HEK293 (cell line): ENCODE measurements around the gene CRYBB3.

ENCODE experiments used
- CTCF ChIA-PET: fragments of 350-600 bp; formaldehyde crosslinking; extraction: SDS; loops from one replicate; lab custom pipeline; 2021; ENCODE audit warnings: antibody characterized with exemption; lab: Yijun Ruan, JAX
- POLR2A ChIA-PET: fragments of 300-600 bp; formaldehyde crosslinking; extraction: SDS; loops from one replicate; lab custom pipeline; 2020; ENCODE audit warnings: antibody characterized with exemption, inconsistent platforms; lab: Yijun Ruan, JAX
- H3K27ac ChIP-seq: fragments of 200-500 bp; sonication (Bioruptor generic); 2 replicates; pipeline ENCODE4 v1.5.1; 2014; ENCODE audit warnings: low read depth, low read length, control low read depth, inconsistent platforms; ENCODE audit errors: extremely low read depth
- H3K36me3 ChIP-seq, 2 experiments: fragments of 200-500 bp in 1 of 2; sonication (Bioruptor generic) in 1 of 2; 1 replicate in 1 of 2; 2 replicates in 1 of 2; pipeline ENCODE4 v1.5.1; 2014 to 2017; ENCODE audit warnings: inconsistent platforms in 2 of 2, low read length in 2 of 2; ENCODE audit not compliant: control insufficient read depth in 2 of 2, insufficient read depth in 1 of 2
- H3K4me1 ChIP-seq: fragments of 200-500 bp; sonication (Bioruptor generic); 2 replicates; pipeline ENCODE4 v1.5.1; 2014; ENCODE audit warnings: mild to moderate bottlenecking, low read length, inconsistent platforms; ENCODE audit not compliant: control insufficient read depth, insufficient read depth
- H3K4me3 ChIP-seq: 2 replicates; pipeline ENCODE4 v1.5.1; 2011; ENCODE audit warnings: low read depth, mild to moderate bottlenecking, control low read depth, low read length, moderate library complexity
- H3K9me3 ChIP-seq: fragments of 200-500 bp; sonication (Bioruptor generic); 2 replicates; pipeline ENCODE4 v1.5.1; 2014; ENCODE audit warnings: low read depth, low read length, inconsistent platforms; ENCODE audit not compliant: control insufficient read depth, insufficient read depth
- MEIS1 ChIP-seq: sonication (generic); formaldehyde crosslinking; IDR thresholded peaks from 2 replicates; pipeline ENCODE4 v1.8.1; 2022; ENCODE audit warnings: missing genetic modification reagents, mild to moderate bottlenecking, borderline replicate concordance
- PRDM6 ChIP-seq: fragments of 450-650 bp; formaldehyde crosslinking; IDR thresholded peaks from 2 replicates; pipeline ENCODE4 v1.5.1; 2017; ENCODE audit warnings: missing biosample characterization, missing genetic modification characterization
- SALL2 ChIP-seq: fragments of 450-650 bp; formaldehyde crosslinking; IDR thresholded peaks from 2 replicates; pipeline ENCODE4 v1.5.0; 2017; ENCODE audit warnings: missing biosample characterization, mild to moderate bottlenecking, missing genetic modification characterization, borderline replicate concordance
- ZBTB26 ChIP-seq: fragments of 450-650 bp; formaldehyde crosslinking; optimal IDR thresholded peaks from 2 replicates; pipeline ENCODE3; 2016; ENCODE audit warnings: missing biosample characterization, mild to moderate bottlenecking, missing genetic modification characterization
- ZBTB6 ChIP-seq: fragments of 450-650 bp; formaldehyde crosslinking; IDR thresholded peaks from 2 replicates; pipeline ENCODE4 v1.5.1; 2017; ENCODE audit warnings: missing biosample characterization, missing genetic modification characterization
- ZFHX2 ChIP-seq: fragments of 450-650 bp; formaldehyde crosslinking; conservative IDR thresholded peaks from 2 replicates; pipeline ENCODE4 v1.5.1; 2016; ENCODE audit warnings: missing biosample characterization, missing genetic modification characterization
- ZNF112 ChIP-seq: fragments of 450-650 bp; formaldehyde crosslinking; IDR thresholded peaks from 2 replicates; pipeline ENCODE4 v1.5.0; 2017; ENCODE audit warnings: missing biosample characterization, missing genetic modification characterization
- ZNF221 ChIP-seq: fragments of 450-650 bp; formaldehyde crosslinking; IDR thresholded peaks from 2 replicates; pipeline ENCODE4 v1.5.1; 2017; ENCODE audit warnings: missing biosample characterization, missing genetic modification characterization, borderline replicate concordance
- ZNF292 ChIP-seq: fragments of 450-650 bp; formaldehyde crosslinking; IDR thresholded peaks from 2 replicates; pipeline ENCODE4 v1.5.1; 2016; ENCODE audit warnings: low read depth, missing biosample characterization, missing genetic modification characterization, borderline replicate concordance
- ZNF398 ChIP-seq: fragments of 450-650 bp; formaldehyde crosslinking; IDR thresholded peaks from 2 replicates; pipeline ENCODE4 v1.5.1; 2017; ENCODE audit warnings: missing biosample characterization, missing genetic modification characterization
- ZNF404 ChIP-seq: fragments of 450-650 bp; formaldehyde crosslinking; IDR thresholded peaks from 2 replicates; pipeline ENCODE4 v1.5.1; 2017; ENCODE audit warnings: missing biosample characterization, missing genetic modification characterization
- ZNF501 ChIP-seq: fragments of 450-650 bp; formaldehyde crosslinking; IDR thresholded peaks from 2 replicates; pipeline ENCODE4 v1.5.1; 2016; ENCODE audit warnings: missing biosample characterization, missing genetic modification characterization
- ZNF600 ChIP-seq: fragments of 450-650 bp; formaldehyde crosslinking; IDR thresholded peaks from 2 replicates; pipeline ENCODE4 v1.5.1; 2016; ENCODE audit warnings: missing biosample characterization, missing genetic modification characterization
- ZNF621 ChIP-seq: fragments of 450-650 bp; formaldehyde crosslinking; IDR thresholded peaks from 2 replicates; pipeline ENCODE4 v1.5.1; 2017; ENCODE audit warnings: missing biosample characterization, missing genetic modification characterization
- ZNF629 ChIP-seq: fragments of 450-650 bp; formaldehyde crosslinking; IDR thresholded peaks from 2 replicates; pipeline ENCODE4 v1.5.1; 2017; ENCODE audit warnings: missing biosample characterization, missing genetic modification characterization
- ZNF776 ChIP-seq: fragments of 450-650 bp; formaldehyde crosslinking; IDR thresholded peaks from 2 replicates; pipeline ENCODE4 v1.5.0; 2017; ENCODE audit warnings: missing biosample characterization, missing genetic modification characterization, borderline replicate concordance
- ZNF785 ChIP-seq: fragments of 450-650 bp; formaldehyde crosslinking; IDR thresholded peaks from 2 replicates; pipeline ENCODE4 v1.5.1; 2016; ENCODE audit warnings: missing biosample characterization, missing genetic modification characterization
- ZNF792 ChIP-seq: fragments of 450-650 bp; formaldehyde crosslinking; IDR thresholded peaks from 2 replicates; pipeline ENCODE4 v1.5.1; 2016; ENCODE audit warnings: missing biosample characterization, missing genetic modification characterization
- ZSCAN16 ChIP-seq: fragments of 450-650 bp; formaldehyde crosslinking; IDR thresholded peaks from 2 replicates; pipeline ENCODE4 v1.5.1; 2016; ENCODE audit warnings: missing biosample characterization, missing genetic modification characterization
- TF ChIP-seq, protein P1 (sequence below): fragments of 450-650 bp; formaldehyde crosslinking; IDR thresholded peaks from 2 replicates; pipeline ENCODE4 v1.5.1; 2016; ENCODE audit warnings: missing biosample characterization, missing genetic modification characterization
- TF ChIP-seq, protein P2 (sequence below): fragments of 450-650 bp; formaldehyde crosslinking; IDR thresholded peaks from 2 replicates; pipeline ENCODE4 v1.5.1; 2017; ENCODE audit warnings: missing biosample characterization, missing genetic modification characterization

CRYBB3 gene

DNA sequence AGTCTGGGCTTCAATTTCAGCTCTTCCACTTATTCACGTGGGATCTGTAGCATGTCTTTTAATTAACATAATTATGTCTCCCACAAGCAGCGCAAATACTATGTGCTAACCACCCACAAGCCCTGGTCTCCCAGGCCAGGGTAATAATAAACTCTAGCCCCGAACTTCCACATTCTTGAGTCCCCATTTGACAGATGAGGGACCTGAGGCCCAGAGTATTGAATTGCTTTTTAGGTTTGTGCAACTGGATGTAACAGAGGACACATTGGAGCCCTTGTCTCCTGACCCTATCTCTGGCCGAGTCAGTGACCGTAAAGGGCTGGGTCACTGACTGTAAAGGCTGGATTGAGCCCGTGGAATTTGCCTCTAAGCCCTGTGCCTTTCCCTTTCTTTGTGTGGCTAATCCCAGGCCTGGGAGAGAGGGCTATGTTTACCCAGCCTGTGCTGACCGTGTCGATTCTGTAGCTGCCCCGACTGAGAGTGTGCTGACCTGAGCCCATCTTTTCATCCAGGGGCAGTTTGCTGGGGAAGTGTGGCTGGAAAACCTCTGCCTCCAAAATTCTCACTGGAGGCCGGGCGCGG is 23.7 kb downstream of the CRYBB3 start:
- ChIA-PET POLR2A (no interaction called here), CTCF (no interaction called here)
- no peak for TF ChIP-seq ZNF621 (tag by site-specific recombination)
- TF ChIP-seq, protein P1, sequence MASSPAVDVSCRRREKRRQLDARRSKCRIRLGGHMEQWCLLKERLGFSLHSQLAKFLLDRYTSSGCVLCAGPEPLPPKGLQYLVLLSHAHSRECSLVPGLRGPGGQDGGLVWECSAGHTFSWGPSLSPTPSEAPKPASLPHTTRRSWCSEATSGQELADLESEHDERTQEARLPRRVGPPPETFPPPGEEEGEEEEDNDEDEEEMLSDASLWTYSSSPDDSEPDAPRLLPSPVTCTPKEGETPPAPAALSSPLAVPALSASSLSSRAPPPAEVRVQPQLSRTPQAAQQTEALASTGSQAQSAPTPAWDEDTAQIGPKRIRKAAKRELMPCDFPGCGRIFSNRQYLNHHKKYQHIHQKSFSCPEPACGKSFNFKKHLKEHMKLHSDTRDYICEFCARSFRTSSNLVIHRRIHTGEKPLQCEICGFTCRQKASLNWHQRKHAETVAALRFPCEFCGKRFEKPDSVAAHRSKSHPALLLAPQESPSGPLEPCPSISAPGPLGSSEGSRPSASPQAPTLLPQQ (tag by site-specific recombination): no peak
- no peak for TF ChIP-seq ZSCAN16 (tag by site-specific recombination)
- TF ChIP-seq PRDM6 (tag by site-specific recombination): no peak
- H3K9me3 ChIP-seq: no peaks in the 10 kb centered on the region
- H3K36me3 ChIP-seq: no peaks in the 10 kb centered on the region
- no peaks in the 10 kb centered on the region for H3K4me1 ChIP-seq
- H3K4me3 ChIP-seq: no peak overlapping the region
- no peak overlapping the region for H3K27ac ChIP-seq

DNA sequence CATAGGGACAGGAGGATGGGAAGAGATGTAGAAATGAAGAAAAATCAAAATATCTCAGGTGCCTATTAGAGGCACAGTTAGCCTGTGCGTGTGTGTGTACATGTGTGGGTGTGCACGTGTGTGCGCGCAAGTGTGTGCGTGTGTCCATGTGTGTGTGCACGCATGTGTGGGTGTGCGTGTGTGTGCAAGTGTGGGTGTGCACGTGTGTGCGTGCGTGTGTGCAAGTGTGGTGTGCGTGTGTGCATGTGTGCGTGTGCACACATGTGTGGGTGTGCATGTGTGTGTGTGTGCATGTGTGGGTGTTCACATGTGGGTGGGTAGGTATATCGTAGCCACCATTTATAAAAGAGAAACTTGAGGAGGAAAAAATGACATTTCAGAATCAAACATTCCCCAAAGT is 29.2 kb downstream of the CRYBB3 start:
- H3K4me1 ChIP-seq: no peaks in the 10 kb centered on the region
- no peak overlapping the region for H3K4me3 ChIP-seq
- ChIA-PET POLR2A (no interaction called here), CTCF (no interaction called here)
- H3K9me3 ChIP-seq: no peaks in the 10 kb centered on the region
- no peaks in the 10 kb centered on the region for H3K36me3 ChIP-seq
- H3K27ac ChIP-seq: no peak overlapping the region
- TF ChIP-seq SALL2 (tag by site-specific recombination) (no peak), ZNF292 (tag by site-specific recombination) (no peak), ZNF785 (no peak), ZNF112 (tag by site-specific recombination) (no peak), ZNF404 (no peak), ZFHX2 (tag by site-specific recombination) (peak; percentile 91), ZBTB26 (tag by site-specific recombination) (peak; percentile 17), ZNF600 (tag by site-specific recombination) (no peak), ZNF501 (tag by site-specific recombination) (no peak), ZNF221 (tag by site-specific recombination) (no peak), MEIS1 (CRISPR knock-in tag) (no peak), ZNF398 (no peak), ZBTB6 (tag by site-specific recombination) (no peak), ZNF629 (tag by site-specific recombination) (no peak), ZNF776 (no peak), ZNF792 (tag by site-specific recombination) (no peak)
- TF ChIP-seq, protein P2, sequence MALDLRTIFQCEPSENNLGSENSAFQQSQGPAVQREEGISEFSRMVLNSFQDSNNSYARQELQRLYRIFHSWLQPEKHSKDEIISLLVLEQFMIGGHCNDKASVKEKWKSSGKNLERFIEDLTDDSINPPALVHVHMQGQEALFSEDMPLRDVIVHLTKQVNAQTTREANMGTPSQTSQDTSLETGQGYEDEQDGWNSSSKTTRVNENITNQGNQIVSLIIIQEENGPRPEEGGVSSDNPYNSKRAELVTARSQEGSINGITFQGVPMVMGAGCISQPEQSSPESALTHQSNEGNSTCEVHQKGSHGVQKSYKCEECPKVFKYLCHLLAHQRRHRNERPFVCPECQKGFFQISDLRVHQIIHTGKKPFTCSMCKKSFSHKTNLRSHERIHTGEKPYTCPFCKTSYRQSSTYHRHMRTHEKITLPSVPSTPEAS (tag by site-specific recombination): peak; percentile 98
